GM18909 (cell line): ENCODE measurements around the gene LRIG1.
A peak's percentile ranks its signal among the peaks of the same experiment; 100 is the strongest.

Experiments used
- ATAC-seq: cut with Tn5 transposase; IDR thresholded peaks from one replicate; pipeline ENCODE4 v1.9.1; 2021; ENCODE audit warnings: mild to moderate bottlenecking; ENCODE audit not compliant: unreplicated experiment, poor library complexity

The LRIG1 gene

DNA sequence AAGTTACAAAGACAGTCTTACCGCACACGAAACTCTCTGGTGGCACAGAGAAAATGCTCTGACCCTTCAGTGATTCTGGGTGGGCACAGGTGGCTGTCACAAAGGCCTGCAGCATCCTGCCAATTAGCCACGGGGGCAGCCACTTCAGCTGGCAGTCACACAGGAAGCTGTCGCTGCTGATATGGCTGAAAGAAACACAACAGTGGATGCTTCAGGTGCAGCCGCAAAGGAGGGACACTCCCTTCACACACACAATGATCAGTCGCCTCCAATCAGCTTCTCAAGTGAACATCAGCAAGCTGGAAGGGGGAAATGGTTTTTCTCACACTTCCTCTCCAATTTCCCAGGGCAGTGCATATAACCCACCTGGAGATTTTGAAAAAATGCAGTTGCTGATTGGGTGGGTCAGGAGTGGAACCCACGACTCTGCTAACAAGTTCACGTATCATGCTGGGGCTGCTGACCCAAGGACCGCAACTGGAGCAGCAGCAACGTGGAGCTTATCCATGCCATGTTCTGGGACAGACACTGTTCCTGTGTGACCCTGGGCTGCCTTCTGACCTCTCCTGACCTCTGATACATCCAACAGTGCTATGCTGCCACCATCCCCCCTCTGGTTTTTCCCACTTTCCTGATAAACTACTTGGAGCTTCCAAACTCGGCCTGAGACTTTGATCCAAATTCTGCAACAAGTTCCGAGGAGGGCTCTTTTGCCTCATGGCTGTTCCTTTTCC is 106.6 kb downstream of the LRIG1 start:
- peak; percentile 92 for ATAC-seq

DNA sequence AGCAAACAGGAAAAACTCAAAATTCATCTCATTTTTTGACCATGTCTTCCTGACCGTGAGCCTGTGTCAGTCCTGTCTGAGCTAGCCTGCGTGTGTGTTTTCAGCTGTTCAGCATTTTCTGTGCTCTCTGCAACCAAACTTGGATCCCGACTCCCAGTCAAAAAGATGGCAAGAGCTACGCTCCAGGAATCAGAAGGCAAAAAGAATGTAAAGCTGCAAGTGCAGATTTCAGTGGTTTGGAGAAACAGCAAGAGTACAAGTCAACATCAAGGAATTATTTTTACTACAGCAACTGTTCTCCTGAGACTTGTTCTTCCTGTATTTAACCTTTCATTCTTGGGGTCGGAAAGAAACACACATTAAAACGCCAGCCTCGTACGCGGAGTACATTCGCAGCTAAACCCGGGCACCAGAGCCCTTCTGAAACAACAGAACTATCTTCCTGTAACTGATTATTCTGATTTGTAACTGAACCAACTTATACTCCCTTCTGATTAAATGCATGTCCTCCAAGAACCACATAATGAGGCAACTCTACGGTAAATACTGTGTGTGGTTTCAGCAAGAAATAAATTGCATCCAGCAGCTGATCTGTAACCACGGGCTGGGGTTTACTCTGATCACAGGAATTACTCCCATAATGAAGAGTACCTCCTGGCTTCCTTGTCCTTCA is 107.4 kb downstream of the LRIG1 start:
- ATAC-seq: peak; percentile 18

GRCh38 chr3:66392966-66393332 is 107.9 kb downstream of the LRIG1 start:
- ATAC-seq: no peak

DNA sequence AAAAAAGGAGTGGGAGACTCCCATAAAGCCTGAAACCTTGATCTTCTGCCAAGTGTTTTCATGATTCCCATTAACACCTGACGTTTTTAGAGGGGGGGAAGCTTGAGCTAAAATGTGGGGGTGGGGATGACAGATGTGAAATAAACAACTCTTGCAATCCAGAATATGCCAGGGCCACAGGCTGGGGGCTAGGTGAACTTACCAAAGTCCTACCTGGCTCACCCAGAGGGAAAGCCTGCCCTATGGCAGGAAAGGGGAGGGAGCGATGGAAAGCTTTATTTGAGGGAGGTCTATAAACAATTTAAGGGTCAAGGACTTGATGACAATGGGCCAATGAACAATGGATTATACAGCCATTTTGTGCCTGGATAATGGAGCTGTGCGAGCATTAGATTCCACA is 108.3 kb downstream of the LRIG1 start:
- ATAC-seq: no peak

DNA sequence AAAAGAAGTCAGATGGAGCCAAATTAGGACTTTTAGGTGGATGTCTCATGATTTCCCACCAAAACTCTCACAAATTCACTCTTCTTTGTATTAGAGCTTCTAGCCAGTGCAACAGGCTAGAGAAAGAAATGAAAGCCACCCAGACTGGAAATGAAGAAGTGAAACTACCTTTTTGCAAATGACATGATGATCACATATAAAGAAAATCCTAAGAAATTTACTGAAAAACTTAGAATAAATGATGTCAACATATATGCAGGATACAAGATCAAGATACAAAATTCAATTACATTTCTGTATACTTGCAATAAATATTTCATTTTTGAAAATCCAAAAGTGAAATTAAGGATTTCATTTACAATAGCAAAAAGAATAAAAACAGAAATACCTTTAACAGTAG is 110.8 kb downstream of the LRIG1 start:
- peak; percentile 18 for ATAC-seq

DNA sequence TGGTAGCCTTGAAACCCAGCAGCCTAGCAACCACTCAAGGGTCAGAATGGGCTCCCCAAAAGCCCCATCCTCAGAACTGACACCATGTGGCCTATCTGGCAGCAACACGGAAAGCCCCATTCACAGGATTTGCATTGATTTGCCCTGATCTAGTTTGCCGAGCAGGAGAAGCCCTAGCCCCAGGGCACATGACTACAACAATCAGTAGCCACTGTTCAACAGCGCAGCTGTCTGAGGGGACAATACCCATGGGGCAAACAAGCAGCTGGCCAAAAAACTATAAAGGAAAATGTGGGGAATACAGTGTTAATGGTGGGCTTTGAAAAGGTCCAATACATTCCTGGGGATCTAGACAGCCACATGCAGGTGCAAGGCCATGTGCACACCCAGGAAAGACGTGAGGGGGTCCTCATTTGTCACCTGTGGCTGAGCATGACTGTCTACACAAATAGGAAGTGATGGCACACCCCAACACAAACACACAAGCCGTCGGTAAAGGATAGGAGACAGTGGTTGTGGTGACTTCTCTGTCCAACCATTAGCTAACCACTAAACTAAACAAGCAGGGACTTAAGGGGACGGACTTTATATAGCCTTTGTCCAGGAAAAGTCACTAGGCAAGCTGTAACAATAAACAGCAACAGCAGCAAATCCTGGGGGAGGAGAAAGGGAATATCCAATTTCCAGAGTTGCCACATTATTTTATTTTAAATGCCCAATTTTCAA is 113.7 kb downstream of the LRIG1 start:
- ATAC-seq: peak; percentile 56

GRCh38 chr3:66386011-66386924 is 114.6 kb downstream of the LRIG1 start:
- peak; percentile 92 for ATAC-seq

- ATAC-seq: no peak
Measured at GRCh38 chr3:66385066-66385465, 115.8 kb downstream of the LRIG1 start.

GRCh38 chr3:66383998-66384745 is 116.7 kb downstream of the LRIG1 start:
- no peak for ATAC-seq

DNA sequence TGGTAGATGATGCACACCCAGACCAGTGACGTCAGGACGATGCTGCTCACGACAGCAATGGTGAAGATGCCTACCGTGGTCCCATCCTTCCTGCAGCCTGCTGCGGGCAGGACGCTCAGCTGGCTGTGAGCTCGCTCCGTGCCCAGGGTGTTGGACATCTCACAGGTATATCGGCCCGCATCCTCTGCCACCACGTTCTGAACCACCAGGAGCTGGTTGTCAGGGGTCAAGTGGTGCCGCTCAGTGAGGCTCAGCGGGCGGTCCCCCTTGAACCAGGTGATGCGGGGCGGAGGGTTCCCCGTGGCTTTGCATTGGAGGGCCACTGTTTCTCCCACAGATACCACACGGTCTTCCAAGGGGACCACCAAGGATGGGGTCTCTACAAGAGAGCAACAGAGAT is 117.8 kb downstream of the LRIG1 start:
- no peak for ATAC-seq

DNA sequence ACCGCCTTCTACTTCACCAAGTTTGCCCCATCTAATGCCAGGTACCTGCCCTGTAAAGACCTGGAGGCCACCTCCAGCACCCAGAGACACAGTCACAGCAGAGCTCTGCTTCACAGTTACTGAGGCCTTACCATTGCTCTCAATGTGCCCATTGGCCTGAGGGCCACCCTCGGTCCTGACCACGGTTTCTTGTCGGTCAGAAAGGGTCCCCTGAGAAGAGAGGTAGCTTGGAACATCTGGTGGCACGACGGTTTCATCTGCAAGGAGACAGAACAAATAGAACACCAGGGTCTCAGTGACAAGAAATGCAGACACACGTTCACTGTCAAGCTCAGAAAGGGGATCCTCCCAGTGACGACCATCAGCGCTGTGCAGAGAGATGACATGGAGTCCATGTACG is 118.7 kb downstream of the LRIG1 start:
- no peak for ATAC-seq

- no peak for ATAC-seq
Measured at GRCh38 chr3:66381626-66382025, 119.2 kb downstream of the LRIG1 start.

DNA sequence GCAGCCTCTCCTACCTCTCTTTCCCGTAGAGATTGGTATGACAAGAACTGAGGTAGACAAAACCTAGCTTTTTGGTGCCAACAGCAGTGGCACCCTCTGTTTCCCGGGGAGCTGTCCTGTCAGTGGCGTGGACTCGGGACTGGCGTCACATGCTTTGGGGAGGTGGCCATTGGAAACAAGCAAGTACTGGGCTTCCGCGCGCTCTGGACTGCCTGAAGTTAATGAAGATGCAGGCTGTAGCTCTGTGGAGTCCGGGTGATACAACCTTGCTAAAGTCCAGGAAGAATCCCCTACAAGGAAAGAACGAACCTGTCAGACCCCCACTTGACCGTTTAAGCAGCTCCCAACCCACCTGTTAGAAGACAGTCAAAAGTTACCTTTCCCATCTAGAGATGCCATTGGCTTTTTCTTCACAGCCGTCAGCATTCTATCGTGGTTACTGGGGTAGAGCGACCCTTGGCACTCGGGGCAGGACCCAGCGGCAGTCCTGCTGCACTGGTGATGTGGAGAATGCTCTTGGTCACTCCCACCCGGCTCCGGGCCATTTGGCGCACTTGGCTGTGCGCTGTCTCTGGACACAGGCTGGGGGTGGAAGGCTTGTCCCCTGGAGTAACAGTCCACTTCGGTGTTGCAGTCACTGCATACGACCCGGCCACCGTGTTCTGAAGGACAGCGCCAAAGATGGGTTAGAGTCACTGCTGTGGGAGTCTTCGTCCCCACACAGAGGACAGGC is 120.5 kb downstream of the LRIG1 start:
- no peak for ATAC-seq

DNA sequence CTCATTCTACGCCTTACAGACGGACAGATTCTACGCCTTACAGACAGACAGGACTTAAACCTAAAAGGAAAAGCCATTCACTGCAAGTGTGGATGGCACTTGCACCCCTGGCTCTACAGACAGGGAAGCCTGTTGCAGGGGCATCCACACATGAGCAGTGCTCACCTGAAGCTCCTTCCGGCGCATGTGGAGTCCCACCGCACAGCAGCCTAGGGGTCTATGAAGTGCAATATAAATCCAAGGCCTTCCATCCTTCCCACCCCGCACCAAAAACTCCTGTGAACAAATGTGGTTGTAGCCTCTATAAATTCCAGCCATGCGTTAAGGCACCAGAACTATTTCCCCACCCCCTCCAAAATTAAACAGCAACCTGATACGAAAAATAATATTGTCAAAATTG is 121.3 kb downstream of the LRIG1 start:
- no peak for ATAC-seq

GRCh38 chr3:66378256-66378655 is 122.6 kb downstream of the LRIG1 start:
- peak; percentile 57 for ATAC-seq

- ATAC-seq: no peak
Measured at GRCh38 chr3:66377800-66378199, 123.0 kb downstream of the LRIG1 start.

- ATAC-seq: no peak
Measured at GRCh38 chr3:66376568-66376967, 124.3 kb downstream of the LRIG1 start.

DNA sequence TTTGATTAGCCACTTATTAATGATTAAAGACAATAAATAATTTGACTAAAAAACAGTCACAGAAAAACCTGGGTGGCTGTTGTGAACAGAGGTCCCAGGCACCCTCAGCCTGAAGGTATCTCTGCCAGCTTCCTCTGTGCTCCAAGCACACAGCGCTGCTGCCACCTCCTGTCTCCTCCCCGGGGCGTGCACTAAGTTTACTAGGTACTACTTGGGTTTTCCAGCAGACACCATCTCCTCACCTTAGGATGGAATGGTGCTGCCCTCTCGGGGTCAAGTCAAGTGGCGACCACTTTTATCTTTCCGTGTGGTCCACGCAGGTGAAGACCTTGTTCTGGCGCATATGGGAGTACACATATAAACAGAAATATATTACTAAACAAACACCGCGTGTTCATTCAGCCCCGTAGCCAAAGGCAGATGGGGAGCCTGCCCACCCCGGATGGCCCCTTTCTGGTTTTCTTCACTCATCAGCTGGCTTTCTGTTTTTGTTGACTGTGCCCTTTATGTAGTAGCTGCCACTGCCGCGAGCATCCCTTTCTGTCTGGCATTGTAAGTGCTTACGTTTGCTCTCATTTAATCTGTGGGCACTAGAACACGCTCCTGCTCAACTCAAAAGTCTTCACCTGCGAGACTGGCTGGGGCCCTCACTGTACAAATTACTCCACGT is 128.0 kb downstream of the LRIG1 start:
- no peak for ATAC-seq

- ATAC-seq: no peak
Measured at GRCh38 chr3:66371432-66371831, 129.4 kb downstream of the LRIG1 start.
